ENCODE measurements around the gene DPYD. TPM values are rescaled to one million over a fixed set of nuclear protein-coding genes. Genes with fewer than 3 reads are reported as not detected.

Gene DPYD
- total and polyA plus RNA-seq, 9 donors, result 17.2 to 45.9 (median 38.7) TPM

DNA sequence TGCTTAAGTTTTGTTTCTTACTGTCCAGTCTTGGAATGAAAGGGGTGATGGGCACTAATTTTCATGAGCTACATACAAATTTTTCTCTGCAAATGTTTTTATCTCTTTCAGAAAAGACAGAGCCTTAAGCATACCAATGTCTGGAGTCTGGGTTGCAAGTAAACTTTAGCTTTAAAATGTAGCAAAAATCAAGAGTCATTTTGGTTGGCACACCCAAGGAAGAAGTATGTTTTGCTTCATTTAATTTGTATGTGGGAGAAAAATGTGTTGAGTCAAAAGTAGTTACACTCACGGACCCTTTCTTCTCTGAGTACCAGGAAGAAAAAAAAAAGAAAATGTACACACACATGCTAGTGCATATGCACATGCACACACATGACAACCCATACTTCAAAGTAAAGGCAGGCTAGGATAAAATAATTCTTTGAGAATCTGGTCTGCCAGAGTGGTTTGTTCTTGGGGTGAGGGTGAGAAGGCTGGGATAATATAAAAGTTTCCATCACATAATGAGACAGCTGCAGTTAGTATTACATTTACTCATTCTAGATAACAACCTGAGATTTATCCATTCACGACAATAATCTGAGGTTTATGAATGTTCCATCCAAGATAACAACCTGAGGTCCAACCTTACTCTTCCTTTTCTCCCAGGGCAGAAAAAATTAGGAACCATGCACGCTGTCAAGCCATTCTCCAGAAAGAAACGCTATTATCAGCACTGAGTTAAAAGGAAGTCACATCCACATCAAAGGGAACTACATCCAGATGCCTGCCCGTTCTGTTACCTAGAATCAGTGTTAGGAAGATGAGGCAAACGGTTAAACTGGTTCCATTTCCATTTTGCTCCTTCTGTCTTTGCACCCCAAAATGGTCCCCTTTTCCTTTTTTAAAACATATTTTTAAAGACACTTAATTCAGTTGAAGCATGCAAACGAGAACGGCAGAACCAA is 9.3 kb downstream of the DPYD start:
- Histone ChIP-seq H3K4me1 (ENCODE audit: insufficient read depth) (no peaks in the 10 kb centered on the region), H3K4me3 (no peak overlapping the region)
- WGBS, 3 donors, result 80 to 82% (median 81%) methylated on average over 8 of the region's 8 CpGs

DNA sequence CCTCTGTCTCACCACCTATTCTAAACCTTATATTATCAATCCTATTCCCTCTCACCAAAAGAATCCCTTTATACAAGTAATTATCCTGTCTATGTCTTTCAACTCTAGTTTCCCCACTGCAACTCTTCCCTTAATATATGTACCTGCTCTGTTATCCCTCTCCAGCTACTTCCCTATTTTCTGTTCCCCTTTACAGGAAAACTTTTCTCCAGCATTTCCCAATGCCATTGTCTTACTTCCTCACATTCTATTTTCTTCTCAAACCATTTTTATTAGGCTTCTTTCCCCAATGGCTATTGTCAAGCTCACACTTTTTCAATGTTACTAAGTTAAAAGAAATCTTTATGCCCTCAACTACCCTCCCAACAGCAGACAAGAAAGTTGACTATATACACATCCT is 11.6 kb downstream of the DPYD start:
- no peak overlapping the region for H3K27ac ChIP-seq
- no peak overlapping the region for H3K4me3 ChIP-seq
- no peaks in the 10 kb centered on the region for H3K27me3 ChIP-seq
- intact Hi-C loops (cut with DNase I), result no loop called here
- no peak for DNase-seq
- no peaks in the 10 kb centered on the region for H3K36me3 ChIP-seq
- no peaks in the 10 kb centered on the region for H3K9me3 ChIP-seq
- TF ChIP-seq POLR2A (IDR thresholded peaks at IDR 0.05) (no peak), EP300 (IDR thresholded peaks at IDR 0.05) (no peak)
- TF ChIP-seq, protein P1, sequence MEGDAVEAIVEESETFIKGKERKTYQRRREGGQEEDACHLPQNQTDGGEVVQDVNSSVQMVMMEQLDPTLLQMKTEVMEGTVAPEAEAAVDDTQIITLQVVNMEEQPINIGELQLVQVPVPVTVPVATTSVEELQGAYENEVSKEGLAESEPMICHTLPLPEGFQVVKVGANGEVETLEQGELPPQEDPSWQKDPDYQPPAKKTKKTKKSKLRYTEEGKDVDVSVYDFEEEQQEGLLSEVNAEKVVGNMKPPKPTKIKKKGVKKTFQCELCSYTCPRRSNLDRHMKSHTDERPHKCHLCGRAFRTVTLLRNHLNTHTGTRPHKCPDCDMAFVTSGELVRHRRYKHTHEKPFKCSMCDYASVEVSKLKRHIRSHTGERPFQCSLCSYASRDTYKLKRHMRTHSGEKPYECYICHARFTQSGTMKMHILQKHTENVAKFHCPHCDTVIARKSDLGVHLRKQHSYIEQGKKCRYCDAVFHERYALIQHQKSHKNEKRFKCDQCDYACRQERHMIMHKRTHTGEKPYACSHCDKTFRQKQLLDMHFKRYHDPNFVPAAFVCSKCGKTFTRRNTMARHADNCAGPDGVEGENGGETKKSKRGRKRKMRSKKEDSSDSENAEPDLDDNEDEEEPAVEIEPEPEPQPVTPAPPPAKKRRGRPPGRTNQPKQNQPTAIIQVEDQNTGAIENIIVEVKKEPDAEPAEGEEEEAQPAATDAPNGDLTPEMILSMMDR (IDR thresholded peaks at IDR 0.05), result no peak
- no peaks in the 10 kb centered on the region for H3K4me1 ChIP-seq (ENCODE audit: insufficient read depth)

More for the DNA sequence above, 9.3 kb downstream of the DPYD start:
- TF ChIP-seq, protein P1 (IDR thresholded peaks at IDR 0.05), result no peak
- TF ChIP-seq POLR2A (IDR thresholded peaks at IDR 0.05) (no peak), EP300 (IDR thresholded peaks at IDR 0.05) (no peak)
- Histone ChIP-seq H3K27ac (no peak overlapping the region), H3K9me3 (no peaks in the 10 kb centered on the region), H3K36me3 (no peaks in the 10 kb centered on the region), H3K27me3 (no peaks in the 10 kb centered on the region)
- intact Hi-C loops (cut with DNase I), result no loop called here
- no peak for DNase-seq

DNA sequence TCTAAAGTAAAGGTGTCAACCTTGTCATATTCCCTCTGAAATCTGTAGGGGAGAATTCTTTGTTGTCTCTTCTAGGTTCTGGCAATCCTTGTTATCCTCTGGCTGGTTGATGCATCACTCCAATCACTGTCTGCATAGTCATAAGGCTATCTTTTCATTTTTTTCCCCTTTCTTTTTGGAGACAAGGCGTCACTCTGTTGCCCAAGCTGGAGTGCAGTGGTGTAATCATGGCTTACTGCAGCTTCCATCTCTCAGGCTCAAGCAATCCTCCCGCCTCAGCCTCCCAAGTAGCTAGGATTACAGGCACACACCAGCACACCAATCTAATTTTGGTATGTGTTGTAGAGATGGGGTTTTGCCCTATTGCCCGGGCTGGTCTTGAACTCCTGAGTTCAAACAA is 12.9 kb downstream of the DPYD start:
- DNase-seq, result no peak
- Histone ChIP-seq H3K27me3 (no peaks in the 10 kb centered on the region), H3K4me1 (ENCODE audit: insufficient read depth) (peaks cover 2% of the 10 kb centered on the region), H3K4me3 (no peak overlapping the region), H3K27ac (no peak overlapping the region), H3K36me3 (no peaks in the 10 kb centered on the region), H3K9me3 (no peaks in the 10 kb centered on the region)
- TF ChIP-seq, protein P1 (IDR thresholded peaks at IDR 0.05), result no peak
- TF ChIP-seq EP300 (IDR thresholded peaks at IDR 0.05) (no peak), POLR2A (IDR thresholded peaks at IDR 0.05) (no peak)
- intact Hi-C loops (cut with DNase I), result no loop called here
- WGBS, 3 donors, result 95 to 100% (median 97%) methylated on average over 3 of the region's 3 CpGs

DNA sequence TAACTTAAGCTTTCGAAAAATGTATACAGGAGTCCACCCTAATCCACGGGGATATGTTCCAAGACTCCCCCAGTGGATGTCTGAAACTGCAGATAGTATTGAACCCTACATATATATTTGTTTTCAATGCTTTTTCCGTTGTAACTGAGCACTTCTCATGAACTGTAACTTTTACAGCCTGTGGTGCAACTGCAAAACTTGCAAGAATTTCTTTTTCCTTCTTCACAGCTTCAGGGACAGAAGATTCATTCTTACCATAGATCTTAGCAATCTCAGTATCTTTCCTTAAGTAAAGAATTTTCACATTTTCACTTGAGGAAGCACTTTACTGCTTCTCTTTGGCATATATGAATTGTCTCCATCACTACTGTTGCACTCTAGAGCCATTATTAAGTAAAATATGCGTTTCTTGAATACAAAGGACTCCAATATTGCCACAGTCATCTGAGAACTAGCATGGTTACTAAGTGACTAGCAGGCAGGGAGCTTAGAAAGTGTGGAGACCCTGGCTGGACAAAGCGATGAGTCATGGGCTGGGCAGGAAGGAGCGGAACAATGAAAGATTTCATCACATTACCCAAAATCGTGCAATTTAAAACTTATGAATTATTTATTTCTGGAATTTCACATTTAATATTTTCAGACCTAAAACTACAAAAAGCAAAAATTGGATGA is 14.1 kb downstream of the DPYD start:
- WGBS, 3 donors, result 78 to 86% (median 84%) methylated on average over 7 of the region's 7 CpGs

More for the DNA sequence above, 14.1 kb downstream of the DPYD start:
- H3K4me3 ChIP-seq, result no peak overlapping the region
- no peaks in the 10 kb centered on the region for H3K9me3 ChIP-seq
- H3K36me3 ChIP-seq, result no peaks in the 10 kb centered on the region
- no peaks in the 10 kb centered on the region for H3K27me3 ChIP-seq
- TF ChIP-seq EP300 (IDR thresholded peaks at IDR 0.05), result no peak
- no peak for TF ChIP-seq POLR2A (IDR thresholded peaks at IDR 0.05)
- TF ChIP-seq, protein P1 (IDR thresholded peaks at IDR 0.05), result no peak
- peaks cover 2% of the 10 kb centered on the region for H3K4me1 ChIP-seq (ENCODE audit: insufficient read depth)
- peak in 1 of 5 donors; percentile 32 for DNase-seq
- no peak overlapping the region for H3K27ac ChIP-seq
- intact Hi-C loops (cut with DNase I), result no loop called here

Measured in ovary (tissue), 9 donors.